Caco-2 (cell line): ENCODE measurements around the gene SATB1. TPM values are rescaled to one million over a fixed set of nuclear protein-coding genes. Genes with fewer than 3 reads are reported as not detected.

Source experiments
- BruUV-seq: library from RNA; stranded (reverse); fragments of 400-500 nt; replicated peaks from 2 replicates; lab custom pipeline; 2021; lab: Mats Ljungman, UMichigan
- CTCF ChIA-PET: fragments of 300-600 bp; sonication (Branson Sonifier 250); formaldehyde crosslinking; loops from one replicate; lab custom pipeline; 2022; ENCODE audit warnings: antibody characterized with exemption; lab: Charles Lee
- POLR2A ChIA-PET: fragments of 300-600 bp; sonication (Branson Sonifier 250); formaldehyde crosslinking; loops from one replicate; lab custom pipeline; 2022; ENCODE audit warnings: antibody characterized with exemption; lab: Charles Lee
- DNase-seq, 2 experiments: peaks; one replicate each; pipeline versions ENCODE4 v3.0.0 to v3.0.0-alpha.2; 2020 to 2022
- H3K27me3 ChIP-seq: replicated peaks from 2 replicates; pipeline ENCODE4 v1.6.0; 2011; ENCODE audit warnings: low read length; ENCODE audit not compliant: control insufficient read depth, insufficient read depth
- H3K36me3 ChIP-seq: 2 replicates; pipeline ENCODE4 v1.5.1; 2011; ENCODE audit warnings: low read length; ENCODE audit not compliant: control insufficient read depth, insufficient read depth
- H3K4me1 ChIP-seq: fragments of 250-450 bp; sonication (Bioruptor Pico); 2 replicates; pipeline ENCODE4 v1.5.1; 2020; ENCODE audit warnings: mild to moderate bottlenecking
- H3K4me3 ChIP-seq: 2 replicates; pipeline ENCODE4 v1.5.1; 2011; ENCODE audit warnings: low read depth, mild to moderate bottlenecking, control low read depth, low read length
- H3K9me3 ChIP-seq: fragments of 250-450 bp; sonication (Bioruptor Pico); 2 replicates; pipeline ENCODE4 v1.5.1; 2020; ENCODE audit warnings: mild to moderate bottlenecking, moderate library complexity
- H3K27ac Mint-ChIP-seq: one replicate; pipeline ENCODE4 v1.8.0; 2022; ENCODE audit warnings: mixed read lengths; ENCODE audit not compliant: unreplicated experiment
- H3K27me3 Mint-ChIP-seq: one replicate; pipeline ENCODE4 v1.8.0; 2022; ENCODE audit warnings: mixed read lengths; ENCODE audit not compliant: insufficient read depth, unreplicated experiment
- H3K36me3 Mint-ChIP-seq: one replicate; pipeline ENCODE4 v1.8.0; 2022; ENCODE audit warnings: mild to moderate bottlenecking, mixed read lengths; ENCODE audit not compliant: insufficient read depth, unreplicated experiment
- H3K4me1 Mint-ChIP-seq: one replicate; pipeline ENCODE4 v1.8.0; 2022; ENCODE audit warnings: low read depth, mixed read lengths; ENCODE audit not compliant: unreplicated experiment
- H3K4me3 Mint-ChIP-seq: one replicate; pipeline ENCODE4 v1.8.0; 2022; ENCODE audit warnings: mild to moderate bottlenecking, moderate library complexity, mixed read lengths; ENCODE audit not compliant: unreplicated experiment
- H3K9me3 Mint-ChIP-seq: one replicate; pipeline ENCODE4 v1.8.0; 2022; ENCODE audit warnings: mixed read lengths; ENCODE audit not compliant: unreplicated experiment
- CTCF ChIP-seq, 2 experiments: fragments of 200-600 bp in 1 of 2; IDR thresholded peaks; 1 replicate in 1 of 2; 2 replicates in 1 of 2; pipeline versions ENCODE4 v1.5.1 to v1.8.0; 2011 to 2022; ENCODE audit warnings: antibody characterized with exemption in 1 of 2, control low read depth in 1 of 2, inconsistent platforms in 1 of 2, low read depth in 1 of 2, low read length in 1 of 2, mild to moderate bottlenecking in 1 of 2, moderate library complexity in 1 of 2; ENCODE audit not compliant: insufficient read depth in 1 of 2, severe bottlenecking in 1 of 2, unreplicated experiment in 1 of 2
- intact Hi-C: fragments of 100-400 bp; cut with micrococcal nuclease; formaldehyde crosslinking; loops from one replicate; pipeline ENCODE4 v1.10.0; 2022; ENCODE audit not compliant: unreplicated experiment
- total RNA-seq: library from RNA; stranded (reverse); gene quantifications from 2 replicates; pipeline ENCODE4 v1.2.3, GENCODE V29; 2022

The SATB1 gene
- total RNA-seq, 1 experiment from 2014 or later = 13.8 TPM

GRCh38 chr3:18386274-18386890 lies 38.8 kb downstream of the SATB1 start:
- no peak for DNase-seq
- CTCF ChIA-PET = no interaction called here
- Histone ChIP-seq H3K4me3 (no peak overlapping the region), H3K9me3 (no peaks in the 10 kb centered on the region), H3K27me3 (no peaks in the 10 kb centered on the region), H3K36me3 (no peaks in the 10 kb centered on the region), H3K4me1 (0 out of 2 replicates have a peak, but pooled peaks cover 3% of the 10 kb centered on the region)
- Mint-ChIP-seq H3K27me3 (no peaks in the 10 kb centered on the region), H3K36me3 (no peaks in the 10 kb centered on the region), H3K27ac (no peak overlapping the region), H3K4me1 (no peaks in the 10 kb centered on the region), H3K9me3 (no peaks in the 10 kb centered on the region), H3K4me3 (no peak overlapping the region)
- POLR2A ChIA-PET = no interaction called here
- no TSS peak for BruUV-seq
- intact Hi-C loops = loop anchor here (5.0 to 10.0 kb wide), 2 partner anchors 79 to 412 kb away; no protein-coding TSS in a partner anchor
- no peak for TF ChIP-seq CTCF (IDR thresholded peaks at IDR 0.05; ENCODE audit: insufficient read depth in 1 of 2, low read depth in 1 of 2, low read length in 1 of 2, severe bottlenecking in 1 of 2, unreplicated experiment in 1 of 2)

- no peak for TF ChIP-seq CTCF (IDR thresholded peaks at IDR 0.05; ENCODE audit: insufficient read depth in 1 of 2, low read depth in 1 of 2, low read length in 1 of 2, severe bottlenecking in 1 of 2, unreplicated experiment in 1 of 2)
- Mint-ChIP-seq H3K36me3 (no peaks in the 10 kb centered on the region), H3K4me3 (no peak overlapping the region), H3K27ac (no peak overlapping the region), H3K9me3 (no peaks in the 10 kb centered on the region), H3K4me1 (no peaks in the 10 kb centered on the region), H3K27me3 (no peaks in the 10 kb centered on the region)
- no TSS peak for BruUV-seq
- CTCF ChIA-PET = no interaction called here
- H3K4me3 ChIP-seq = no peak overlapping the region
- H3K36me3 ChIP-seq = no peaks in the 10 kb centered on the region
- POLR2A ChIA-PET = no interaction called here
- H3K4me1 ChIP-seq = 0 out of 2 replicates have a peak, but pooled peaks cover 2% of the 10 kb centered on the region
- DNase-seq = no peak
- no peaks in the 10 kb centered on the region for H3K9me3 ChIP-seq
- intact Hi-C loops = loop anchor here (5.0 to 10.0 kb wide), 2 partner anchors 78 to 411 kb away; no protein-coding TSS in a partner anchor
- no peaks in the 10 kb centered on the region for H3K27me3 ChIP-seq
Observed at GRCh38 chr3:18385706-18386105, 39.4 kb downstream of the SATB1 start.

- no peaks in the 10 kb centered on the region for H3K36me3 ChIP-seq
- H3K4me3 ChIP-seq = no peak overlapping the region
- H3K36me3 Mint-ChIP-seq = no peaks in the 10 kb centered on the region
- H3K9me3 ChIP-seq = no peaks in the 10 kb centered on the region
- H3K4me3 Mint-ChIP-seq = no peak overlapping the region
- TF ChIP-seq CTCF (IDR thresholded peaks at IDR 0.05; ENCODE audit: insufficient read depth in 1 of 2, low read depth in 1 of 2, low read length in 1 of 2, severe bottlenecking in 1 of 2, unreplicated experiment in 1 of 2) = no peak
- CTCF ChIA-PET = no interaction called here
- POLR2A ChIA-PET = interaction anchor here (0.6 kb wide), 1 partner anchor 406 kb away, joined by 4 read pairs; no protein-coding TSS in a partner anchor
- intact Hi-C loops = loop anchor here (10.0 kb wide), 1 partner anchor 408 kb away; no protein-coding TSS in a partner anchor
- no peaks in the 10 kb centered on the region for H3K4me1 Mint-ChIP-seq
- H3K9me3 Mint-ChIP-seq = no peaks in the 10 kb centered on the region
- H3K4me1 ChIP-seq = no peaks in the 10 kb centered on the region
- H3K27me3 ChIP-seq = no peaks in the 10 kb centered on the region
- H3K27ac Mint-ChIP-seq = no peak overlapping the region
- DNase-seq = no peak
- no TSS peak for BruUV-seq
- no peaks in the 10 kb centered on the region for H3K27me3 Mint-ChIP-seq
Observed at GRCh38 chr3:18382760-18383369, 42.3 kb downstream of the SATB1 start.
